Activated naive CD4-positive, alpha-beta T cell treated with anti-CD3 and anti-CD28 coated beads for 36 hours (primary cell): Measurements from ENCODE around the gene VEGFA. TPM values are rescaled to one million over a fixed set of nuclear protein-coding genes. Genes with fewer than 3 reads are reported as not detected.

Experiments used
- CTCF ChIA-PET: fragments of 350-600 bp; sonication (Branson Sonifier 250); formaldehyde crosslinking; loops from one replicate; lab custom pipeline; 2021; ENCODE audit warnings: antibody characterized with exemption; lab: Charles Lee
- DNase-seq: peaks from one replicate; pipeline ENCODE4 v3.0.0-alpha.2; 2020
- H3K27ac Mint-ChIP-seq: one replicate; pipeline ENCODE4 v1.8.0; 2021; ENCODE audit warnings: mild to moderate bottlenecking, mixed read lengths
- H3K27me3 Mint-ChIP-seq: one replicate; pipeline ENCODE4 v1.8.0; 2021; ENCODE audit warnings: low read depth, mixed read lengths
- H3K36me3 Mint-ChIP-seq: one replicate; pipeline ENCODE4 v1.8.0; 2021; ENCODE audit warnings: low read depth, mixed read lengths
- H3K4me1 Mint-ChIP-seq: one replicate; pipeline ENCODE4 v1.8.0; 2021; ENCODE audit warnings: low read depth, mixed read lengths
- H3K4me3 Mint-ChIP-seq: one replicate; pipeline ENCODE4 v1.8.0; 2021; ENCODE audit warnings: mild to moderate bottlenecking, moderate library complexity, mixed read lengths
- H3K9me3 Mint-ChIP-seq: one replicate; pipeline ENCODE4 v1.8.0; 2021; ENCODE audit warnings: mixed read lengths
- intact Hi-C: fragments of 100-400 bp; cut with micrococcal nuclease; formaldehyde crosslinking; loops from one replicate; pipeline ENCODE4 v1.15.1; 2023
- total RNA-seq, 2 experiments: library from RNA; stranded (reverse); gene quantifications; one replicate each; pipeline ENCODE4 v1.2.3, GENCODE V29; 2021

The VEGFA gene
- total RNA-seq, 2 experiments from 2014 or later: 35.9 to 37.3 TPM

DNA sequence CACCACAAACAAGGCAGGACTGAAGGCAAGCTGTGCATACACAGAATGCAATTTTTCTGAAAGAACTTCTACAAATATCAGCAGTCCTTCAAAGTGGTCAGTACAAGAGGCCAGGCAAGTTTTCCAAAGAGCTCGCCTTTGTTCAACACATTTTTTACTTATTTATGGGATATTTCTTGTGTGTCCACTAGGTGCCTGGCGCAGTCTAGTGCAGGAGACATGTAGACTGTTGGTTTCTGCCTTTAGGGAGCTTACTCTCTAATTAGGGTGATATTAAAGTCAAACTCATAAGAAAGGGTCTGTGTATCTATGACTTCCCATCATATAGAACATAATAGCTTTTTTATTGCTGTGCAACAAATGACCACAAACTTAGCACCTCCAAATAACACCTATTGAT lies 21.2 kb upstream of the VEGFA start:
- H3K4me1 Mint-ChIP-seq: no peaks in the 10 kb centered on the region
- no peaks in the 10 kb centered on the region for H3K36me3 Mint-ChIP-seq
- CTCF ChIA-PET: interaction anchor here (0.6 to 2.7 kb wide), 4 partner anchors 10 to 325 kb away, joined by 3 to 10 read pairs (median 4); no protein-coding TSS in a partner anchor
- H3K27ac Mint-ChIP-seq: no peak overlapping the region
- H3K9me3 Mint-ChIP-seq: no peaks in the 10 kb centered on the region
- intact Hi-C loops: no loop called here
- no peak for DNase-seq
- H3K27me3 Mint-ChIP-seq: no peaks in the 10 kb centered on the region
- H3K4me3 Mint-ChIP-seq: no peak overlapping the region

GRCh38 chr6:43749461-43749860 lies 20.6 kb upstream of the VEGFA start:
- CTCF ChIA-PET: interaction anchor here (1.0 to 1.2 kb wide), 3 partner anchors 10 to 324 kb away, joined by 3 to 4 read pairs (median 4); no protein-coding TSS in a partner anchor
- Mint-ChIP-seq H3K27ac (no peak overlapping the region), H3K27me3 (no peaks in the 10 kb centered on the region), H3K4me1 (no peaks in the 10 kb centered on the region), H3K9me3 (no peaks in the 10 kb centered on the region), H3K36me3 (no peaks in the 10 kb centered on the region), H3K4me3 (no peak overlapping the region)
- intact Hi-C loops: no loop called here
- DNase-seq: no peak

GRCh38 chr6:43750622-43751021 lies 19.4 kb upstream of the VEGFA start:
- no peak overlapping the region for H3K27ac Mint-ChIP-seq
- intact Hi-C loops: no loop called here
- H3K4me1 Mint-ChIP-seq: no peaks in the 10 kb centered on the region
- CTCF ChIA-PET: interaction anchor here (1.1 kb wide), 1 partner anchor 19 kb away, joined by 3 read pairs; the partner anchor contains the start of gene VEGFA
- H3K27me3 Mint-ChIP-seq: no peaks in the 10 kb centered on the region
- no peak overlapping the region for H3K4me3 Mint-ChIP-seq
- no peaks in the 10 kb centered on the region for H3K9me3 Mint-ChIP-seq
- DNase-seq: no peak
- H3K36me3 Mint-ChIP-seq: no peaks in the 10 kb centered on the region

DNA sequence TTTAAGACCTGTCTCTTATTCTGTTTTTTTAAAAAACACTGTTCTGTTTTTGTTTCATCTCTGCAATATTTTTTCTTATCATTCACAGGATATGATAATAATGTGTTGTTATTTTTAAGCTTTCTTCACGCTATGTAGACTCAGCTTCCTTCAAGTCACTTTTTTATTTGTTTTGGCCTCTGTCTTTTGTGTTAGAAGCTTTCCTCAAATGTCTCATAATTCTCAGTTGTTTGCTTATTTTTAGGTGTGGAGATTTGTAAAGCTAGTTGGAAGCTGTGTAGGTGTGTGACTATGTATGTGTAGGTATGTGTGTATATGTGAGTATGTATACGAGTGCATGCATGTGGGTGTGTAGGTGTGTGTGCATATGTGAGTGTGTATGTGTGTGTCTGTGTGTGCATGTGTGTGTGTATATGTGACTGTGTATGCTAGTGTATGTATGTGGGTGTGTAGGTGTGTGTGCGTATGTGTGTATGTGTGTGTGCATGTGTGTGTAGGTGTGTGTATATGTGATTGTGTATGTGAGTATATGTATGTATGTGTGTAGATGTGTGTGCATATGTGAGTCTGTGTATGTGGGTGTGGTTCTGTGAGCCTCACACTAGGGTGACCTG lies 16.3 kb upstream of the VEGFA start:
- DNase-seq: no peak
- no peak overlapping the region for H3K27ac Mint-ChIP-seq
- intact Hi-C loops: no loop called here
- CTCF ChIA-PET: interaction anchor here (0.6 to 1.9 kb wide), 3 partner anchors 14 to 297 kb away, joined by 3 to 8 read pairs (median 5); no protein-coding TSS in a partner anchor
- H3K4me3 Mint-ChIP-seq: no peak overlapping the region
- H3K27me3 Mint-ChIP-seq: no peaks in the 10 kb centered on the region
- no peaks in the 10 kb centered on the region for H3K9me3 Mint-ChIP-seq
- no peaks in the 10 kb centered on the region for H3K4me1 Mint-ChIP-seq
- H3K36me3 Mint-ChIP-seq: no peaks in the 10 kb centered on the region

GRCh38 chr6:43757966-43758616 lies 11.9 kb upstream of the VEGFA start:
- Mint-ChIP-seq H3K36me3 (no peaks in the 10 kb centered on the region), H3K4me1 (no peaks in the 10 kb centered on the region), H3K27me3 (no peaks in the 10 kb centered on the region), H3K4me3 (no peak overlapping the region), H3K27ac (no peak overlapping the region), H3K9me3 (no peaks in the 10 kb centered on the region)
- CTCF ChIA-PET: interaction anchor here (1.0 to 2.9 kb wide), 4 partner anchors 11 to 316 kb away, joined by 3 to 16 read pairs (median 14); partner anchors contain the start of gene VEGFA
- DNase-seq: no peak
- intact Hi-C loops: loop anchor here (1.0 kb wide), 2 partner anchors 34 to 91 kb away; no protein-coding TSS in a partner anchor

- H3K27me3 Mint-ChIP-seq: no peaks in the 10 kb centered on the region
- peaks cover 3% of the 10 kb centered on the region for H3K4me1 Mint-ChIP-seq
- DNase-seq: peak; percentile 62
- no peak overlapping the region for H3K27ac Mint-ChIP-seq
- intact Hi-C loops: loop anchor here (1.0 kb wide), 2 partner anchors 34 to 91 kb away; no protein-coding TSS in a partner anchor
- CTCF ChIA-PET: interaction anchor here (0.6 to 2.9 kb wide), 8 partner anchors 10 to 335 kb away, joined by 3 to 16 read pairs (median 5); partner anchors contain the start of gene VEGFA
- H3K36me3 Mint-ChIP-seq: no peaks in the 10 kb centered on the region
- no peak overlapping the region for H3K4me3 Mint-ChIP-seq
- H3K9me3 Mint-ChIP-seq: no peaks in the 10 kb centered on the region
These were observed 11.4 kb upstream of the VEGFA start for GRCh38 chr6:43758617-43759050.

DNA sequence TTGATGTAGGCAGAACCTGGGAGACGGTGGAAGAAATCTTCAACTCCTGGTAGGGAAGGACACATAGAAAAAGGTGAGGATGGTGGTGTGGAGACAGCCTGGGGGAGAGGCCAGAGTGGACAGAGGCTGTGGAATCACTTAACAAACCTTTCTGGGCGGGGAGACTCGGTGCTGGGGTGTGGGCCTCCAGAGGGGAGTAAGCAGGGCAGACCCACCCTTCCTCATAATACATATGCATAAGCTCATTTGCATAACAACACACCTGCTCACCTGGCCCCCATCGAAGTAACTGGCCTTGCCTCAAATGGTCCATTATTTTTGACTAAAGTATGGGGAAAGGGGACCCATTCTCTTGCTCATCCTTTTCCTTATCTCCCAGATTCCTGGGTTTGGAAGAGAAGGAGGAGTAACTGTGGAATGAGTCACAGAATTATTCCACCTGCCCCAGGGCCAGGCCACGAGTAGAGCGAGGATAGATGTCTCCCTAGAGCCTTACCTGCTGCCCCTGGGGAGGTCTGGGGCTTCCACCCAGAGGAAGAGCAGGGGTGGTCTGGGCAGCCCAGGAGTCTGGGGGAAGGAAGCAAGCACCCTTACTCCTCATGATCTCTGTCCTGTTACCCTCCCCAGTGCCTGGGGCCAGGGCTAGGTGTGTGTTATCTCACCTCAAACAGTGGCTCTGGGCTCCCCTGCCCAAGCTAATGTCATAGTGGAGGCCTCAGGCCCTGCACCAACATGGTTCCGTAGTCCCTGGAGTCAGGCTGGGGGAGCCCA lies 10.7 kb upstream of the VEGFA start:
- Mint-ChIP-seq H3K27me3 (no peaks in the 10 kb centered on the region), H3K27ac (no peak overlapping the region), H3K9me3 (no peaks in the 10 kb centered on the region), H3K4me3 (no peak overlapping the region), H3K36me3 (no peaks in the 10 kb centered on the region), H3K4me1 (peaks cover 5% of the 10 kb centered on the region)
- CTCF ChIA-PET: interaction anchor here (0.6 to 2.9 kb wide), 7 partner anchors 10 to 334 kb away, joined by 3 to 16 read pairs (median 6); partner anchors contain the start of gene VEGFA
- DNase-seq: no peak
- intact Hi-C loops: no loop called here

DNA sequence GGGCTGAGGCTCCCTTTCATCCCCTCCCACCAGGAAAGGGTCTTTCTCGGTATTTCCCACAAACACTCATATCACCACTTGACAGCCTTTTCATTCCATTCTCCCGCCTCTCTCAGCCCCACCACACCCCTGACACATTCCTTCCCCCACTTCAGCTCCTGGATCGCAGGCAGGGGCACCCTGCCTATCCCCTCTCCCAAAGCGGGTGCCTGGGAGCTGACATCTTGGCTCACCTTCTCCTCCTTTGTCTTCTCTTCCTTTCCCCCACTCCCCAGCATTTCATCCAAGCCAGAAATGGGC lies 10.2 kb upstream of the VEGFA start:
- no peak overlapping the region for H3K4me3 Mint-ChIP-seq
- no peak overlapping the region for H3K27ac Mint-ChIP-seq
- H3K4me1 Mint-ChIP-seq: peaks cover 5% of the 10 kb centered on the region
- intact Hi-C loops: no loop called here
- no peak for DNase-seq
- H3K27me3 Mint-ChIP-seq: no peaks in the 10 kb centered on the region
- H3K36me3 Mint-ChIP-seq: no peaks in the 10 kb centered on the region
- no peaks in the 10 kb centered on the region for H3K9me3 Mint-ChIP-seq
- CTCF ChIA-PET: interaction anchor here (0.5 to 2.9 kb wide), 5 partner anchors 9 to 319 kb away, joined by 3 to 16 read pairs (median 3); partner anchors contain the start of gene VEGFA

GRCh38 chr6:43760210-43761168 lies 9.5 kb upstream of the VEGFA start:
- intact Hi-C loops: no loop called here
- Mint-ChIP-seq H3K36me3 (no peaks in the 10 kb centered on the region), H3K4me1 (peaks cover 5% of the 10 kb centered on the region), H3K27ac (no peak overlapping the region), H3K4me3 (no peak overlapping the region), H3K9me3 (no peaks in the 10 kb centered on the region), H3K27me3 (no peaks in the 10 kb centered on the region)
- no peak for DNase-seq
- CTCF ChIA-PET: interaction anchor here (0.5 to 2.9 kb wide), 5 partner anchors 8 to 36 kb away, joined by 3 to 16 read pairs (median 3); partner anchors contain the start of gene VEGFA

DNA sequence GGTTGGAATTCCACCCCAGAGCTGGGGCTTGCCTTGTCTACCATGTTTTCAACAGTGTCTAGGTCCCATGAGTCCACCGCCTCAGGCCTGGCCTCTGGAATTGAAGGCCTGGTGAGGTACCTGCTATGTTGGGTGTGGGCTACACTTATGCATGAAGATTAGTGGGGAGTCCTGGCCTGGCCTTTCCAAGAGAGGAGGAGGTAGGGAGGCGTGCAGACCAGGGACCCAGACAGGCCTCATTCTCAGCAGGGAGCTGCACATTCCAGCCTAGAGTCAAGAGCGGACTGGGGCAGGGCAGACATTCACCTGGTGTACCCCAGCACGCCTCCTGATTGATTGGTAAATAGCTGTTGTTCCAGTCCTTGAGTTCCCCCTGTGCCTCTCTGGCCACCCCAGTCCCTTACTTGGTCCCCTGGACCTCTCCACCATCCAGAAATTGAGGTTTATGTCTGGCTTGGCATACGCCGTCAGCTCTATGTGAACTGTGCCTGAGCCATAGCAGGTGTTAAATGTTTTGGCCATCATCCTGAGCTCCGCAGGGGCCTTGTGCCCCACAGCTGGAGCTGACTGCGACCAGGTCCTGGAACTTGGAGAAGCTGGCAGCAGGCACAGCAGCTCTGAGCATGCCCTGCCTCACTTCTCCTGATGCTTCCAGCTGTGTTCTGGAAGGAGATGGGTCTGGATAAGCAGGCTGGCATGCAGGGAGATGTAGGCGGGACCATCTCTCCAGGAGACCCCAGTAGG lies 8.2 kb upstream of the VEGFA start:
- DNase-seq: no peak
- Mint-ChIP-seq H3K9me3 (no peaks in the 10 kb centered on the region), H3K4me3 (no peak overlapping the region), H3K36me3 (no peaks in the 10 kb centered on the region), H3K4me1 (peaks cover 5% of the 10 kb centered on the region), H3K27ac (no peak overlapping the region), H3K27me3 (no peaks in the 10 kb centered on the region)
- CTCF ChIA-PET: interaction anchor here (0.6 to 3.0 kb wide), 8 partner anchors 13 to 317 kb away, joined by 3 to 18 read pairs (median 3); no protein-coding TSS in a partner anchor
- intact Hi-C loops: no loop called here

DNA sequence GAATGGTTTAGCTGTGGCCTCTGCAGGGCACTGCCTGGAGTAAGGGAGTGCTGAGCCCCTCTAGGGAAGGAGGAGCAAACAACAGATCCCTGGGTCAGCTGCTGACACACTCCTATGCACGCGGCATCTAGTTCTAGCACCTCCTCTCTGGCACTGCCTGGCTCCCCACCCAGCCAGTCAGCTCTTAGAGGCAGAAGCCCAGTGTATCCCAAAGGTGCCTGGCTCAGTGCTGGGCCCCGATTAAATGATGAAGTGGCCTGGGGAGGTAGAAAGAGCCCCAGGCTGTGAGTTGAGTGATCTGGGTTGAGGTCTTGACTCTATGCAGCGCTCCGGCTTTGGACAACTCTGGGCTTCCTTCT lies 7.6 kb upstream of the VEGFA start:
- CTCF ChIA-PET: interaction anchor here (0.6 to 3.0 kb wide), 6 partner anchors 12 to 317 kb away, joined by 3 to 18 read pairs (median 4); no protein-coding TSS in a partner anchor
- H3K9me3 Mint-ChIP-seq: no peaks in the 10 kb centered on the region
- intact Hi-C loops: no loop called here
- H3K4me3 Mint-ChIP-seq: no peak overlapping the region
- DNase-seq: no peak
- H3K4me1 Mint-ChIP-seq: peaks cover 5% of the 10 kb centered on the region
- H3K27ac Mint-ChIP-seq: no peak overlapping the region
- no peaks in the 10 kb centered on the region for H3K36me3 Mint-ChIP-seq
- no peaks in the 10 kb centered on the region for H3K27me3 Mint-ChIP-seq
